HEK293 (cell line): ENCODE data around the gene KIAA1614.
"Not testable (repeated sequence)": the region's sequence is repeated elsewhere in the genome, so short reads cannot be mapped to it uniquely, and the experiment has no call there.

ENCODE experiments used
- CTCF ChIA-PET: fragments of 350-600 bp; formaldehyde crosslinking; extraction: SDS; loops from one replicate; lab custom pipeline; 2021; ENCODE audit warnings: antibody characterized with exemption; lab: Yijun Ruan, JAX
- POLR2A ChIA-PET: fragments of 300-600 bp; formaldehyde crosslinking; extraction: SDS; loops from one replicate; lab custom pipeline; 2020; ENCODE audit warnings: antibody characterized with exemption, inconsistent platforms; lab: Yijun Ruan, JAX
- H3K27ac ChIP-seq: fragments of 200-500 bp; sonication (Bioruptor generic); 2 replicates; pipeline ENCODE4 v1.5.1; 2014; ENCODE audit warnings: low read depth, low read length, control low read depth, inconsistent platforms; ENCODE audit errors: extremely low read depth
- H3K36me3 ChIP-seq, 2 experiments: fragments of 200-500 bp in 1 of 2; sonication (Bioruptor generic) in 1 of 2; 1 replicate in 1 of 2; 2 replicates in 1 of 2; pipeline ENCODE4 v1.5.1; 2014 to 2017; ENCODE audit warnings: inconsistent platforms in 2 of 2, low read length in 2 of 2; ENCODE audit not compliant: control insufficient read depth in 2 of 2, insufficient read depth in 1 of 2
- H3K4me1 ChIP-seq: fragments of 200-500 bp; sonication (Bioruptor generic); 2 replicates; pipeline ENCODE4 v1.5.1; 2014; ENCODE audit warnings: mild to moderate bottlenecking, low read length, inconsistent platforms; ENCODE audit not compliant: control insufficient read depth, insufficient read depth
- H3K4me3 ChIP-seq: 2 replicates; pipeline ENCODE4 v1.5.1; 2011; ENCODE audit warnings: low read depth, mild to moderate bottlenecking, control low read depth, low read length, moderate library complexity
- H3K9me3 ChIP-seq: fragments of 200-500 bp; sonication (Bioruptor generic); 2 replicates; pipeline ENCODE4 v1.5.1; 2014; ENCODE audit warnings: low read depth, low read length, inconsistent platforms; ENCODE audit not compliant: control insufficient read depth, insufficient read depth
- PRDM1 ChIP-seq: fragments of 450-650 bp; formaldehyde crosslinking; IDR thresholded peaks from 2 replicates; pipeline ENCODE4; 2016; ENCODE audit warnings: missing biosample characterization, missing genetic modification characterization
- SCRT2 ChIP-seq: fragments of 450-650 bp; formaldehyde crosslinking; IDR thresholded peaks from 2 replicates; pipeline ENCODE4 v1.5.1; 2016; ENCODE audit warnings: missing biosample characterization, missing genetic modification characterization
- SP3 ChIP-seq: fragments of 450-650 bp; formaldehyde crosslinking; IDR thresholded peaks from 2 replicates; pipeline ENCODE4 v1.5.1; 2016; ENCODE audit warnings: missing biosample characterization, missing genetic modification characterization
- ZFHX2 ChIP-seq: fragments of 450-650 bp; formaldehyde crosslinking; conservative IDR thresholded peaks from 2 replicates; pipeline ENCODE4 v1.5.1; 2016; ENCODE audit warnings: missing biosample characterization, missing genetic modification characterization
- ZNF133 ChIP-seq: fragments of 450-650 bp; formaldehyde crosslinking; IDR thresholded peaks from 2 replicates; pipeline ENCODE4 v1.5.1; 2016; ENCODE audit warnings: missing biosample characterization, missing genetic modification characterization
- ZNF19 ChIP-seq: fragments of 450-650 bp; formaldehyde crosslinking; IDR thresholded peaks from 2 replicates; pipeline ENCODE4; 2016; ENCODE audit warnings: missing biosample characterization, missing genetic modification characterization, low read depth
- ZNF214 ChIP-seq: fragments of 450-650 bp; formaldehyde crosslinking; IDR thresholded peaks from 2 replicates; pipeline ENCODE4 v1.5.1; 2017; ENCODE audit warnings: missing biosample characterization, mild to moderate bottlenecking, missing genetic modification characterization, borderline replicate concordance
- ZNF223 ChIP-seq: fragments of 450-650 bp; formaldehyde crosslinking; IDR thresholded peaks from 2 replicates; pipeline ENCODE4 v1.5.1; 2016; ENCODE audit warnings: missing biosample characterization, missing genetic modification characterization
- ZNF24 ChIP-seq: fragments of 450-650 bp; formaldehyde crosslinking; IDR thresholded peaks from 2 replicates; pipeline ENCODE4 v1.5.1; 2016; ENCODE audit warnings: missing biosample characterization, missing genetic modification characterization
- ZNF266 ChIP-seq: fragments of 450-650 bp; formaldehyde crosslinking; IDR thresholded peaks from 2 replicates; pipeline ENCODE4 v1.5.1; 2016; ENCODE audit warnings: missing biosample characterization, missing genetic modification characterization, low read depth
- ZNF571 ChIP-seq: fragments of 450-650 bp; formaldehyde crosslinking; IDR thresholded peaks from 2 replicates; pipeline ENCODE4 v1.5.0; 2017; ENCODE audit warnings: missing biosample characterization, missing genetic modification characterization
- ZNF585B ChIP-seq: fragments of 450-650 bp; formaldehyde crosslinking; IDR thresholded peaks from 2 replicates; pipeline ENCODE4 v1.5.1; 2016; ENCODE audit warnings: missing biosample characterization, missing genetic modification characterization
- ZNF600 ChIP-seq: fragments of 450-650 bp; formaldehyde crosslinking; IDR thresholded peaks from 2 replicates; pipeline ENCODE4 v1.5.1; 2016; ENCODE audit warnings: missing biosample characterization, missing genetic modification characterization
- ZNF830 ChIP-seq: fragments of 450-650 bp; IDR thresholded peaks from 2 replicates; pipeline ENCODE4 v1.5.0; 2018; ENCODE audit warnings: missing biosample characterization, missing genetic modification characterization, low read depth, mild to moderate bottlenecking, moderate library complexity
- TF ChIP-seq, protein P1 (sequence below): fragments of 450-650 bp; formaldehyde crosslinking; IDR thresholded peaks from 2 replicates; pipeline ENCODE4 v1.5.1; 2016; ENCODE audit warnings: missing biosample characterization, missing genetic modification characterization
- TF ChIP-seq, protein P2 (sequence below): fragments of 450-650 bp; formaldehyde crosslinking; IDR thresholded peaks from 2 replicates; pipeline ENCODE4 v1.5.1; 2017; ENCODE audit warnings: missing biosample characterization, missing genetic modification characterization
- TF ChIP-seq, protein P3 (sequence below): fragments of 450-650 bp; formaldehyde crosslinking; IDR thresholded peaks from 2 replicates; pipeline ENCODE4 v1.5.1; 2016; ENCODE audit warnings: missing biosample characterization, missing genetic modification characterization
- TF ChIP-seq, protein P4 (sequence below): fragments of 450-650 bp; formaldehyde crosslinking; IDR thresholded peaks from 2 replicates; pipeline ENCODE4 v1.5.1; 2016; ENCODE audit warnings: missing biosample characterization, missing genetic modification characterization, low read depth

KIAA1614 gene

DNA sequence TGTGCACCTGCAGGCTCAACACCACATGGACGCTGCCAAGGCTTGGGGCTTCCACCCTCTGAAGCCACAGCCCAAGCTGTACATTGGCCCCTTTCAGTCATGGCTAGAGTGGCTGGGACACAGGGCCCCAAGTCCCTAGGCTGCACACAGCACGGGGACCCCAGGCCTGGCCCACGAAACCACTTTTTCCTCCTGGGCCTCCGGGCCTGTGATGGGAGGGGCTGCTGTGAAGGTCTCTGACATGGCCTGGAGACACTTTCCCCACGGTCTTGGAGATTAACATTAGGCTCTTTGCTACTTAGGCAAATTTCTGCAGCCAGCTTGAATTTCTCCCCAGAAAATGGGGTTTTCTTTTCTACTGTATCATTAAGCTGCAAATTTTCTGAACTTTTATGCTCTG is 46.9 kb downstream of the KIAA1614 start:
- H3K9me3 ChIP-seq, H3K27ac ChIP-seq, H3K4me1 ChIP-seq, POLR2A ChIA-PET, H3K4me3 ChIP-seq: not testable (repeated sequence)
- peak; percentile 88 for TF ChIP-seq ZNF585B (tag by site-specific recombination)
- CTCF ChIA-PET: interaction anchor here (0.6 to 1.4 kb wide), 2 partner anchors 78 to 207 kb away, joined by 3 to 4 read pairs; no protein-coding TSS in a partner anchor
- peaks cover 0 to 26% of the 10 kb centered on the region in 2 experiments; a peak in 2 of 3 replicates for H3K36me3 ChIP-seq

DNA sequence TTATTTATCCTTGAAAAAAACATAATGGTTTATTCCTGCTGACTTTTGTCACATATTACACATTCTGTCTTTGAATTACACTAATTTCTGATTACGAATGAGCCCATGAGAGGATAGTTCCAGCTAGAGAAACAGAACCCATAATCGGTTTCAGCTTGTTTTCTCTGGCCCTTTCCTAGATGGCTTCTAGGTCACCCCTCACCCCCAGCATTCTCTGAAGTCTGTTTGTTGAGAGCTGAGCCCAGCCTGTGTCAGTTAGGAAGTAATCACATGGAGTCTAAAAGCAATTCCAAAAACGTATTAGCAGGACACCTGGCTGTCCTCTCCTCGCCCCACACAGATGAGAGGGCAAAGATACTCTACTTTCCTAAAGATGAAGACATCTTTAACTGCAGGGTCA is 48.9 kb downstream of the KIAA1614 start:
- Histone ChIP-seq H3K36me3 (peaks cover 0 to 27% of the 10 kb centered on the region in 2 experiments; a peak in 2 of 3 replicates), H3K4me1 (no peaks in the 10 kb centered on the region), H3K4me3 (no peak overlapping the region), H3K27ac (no peak overlapping the region), H3K9me3 (no peaks in the 10 kb centered on the region)
- TF ChIP-seq SCRT2 (tag by site-specific recombination): no peak
- no peak for TF ChIP-seq ZNF133 (tag by site-specific recombination)
- TF ChIP-seq, protein P1, sequence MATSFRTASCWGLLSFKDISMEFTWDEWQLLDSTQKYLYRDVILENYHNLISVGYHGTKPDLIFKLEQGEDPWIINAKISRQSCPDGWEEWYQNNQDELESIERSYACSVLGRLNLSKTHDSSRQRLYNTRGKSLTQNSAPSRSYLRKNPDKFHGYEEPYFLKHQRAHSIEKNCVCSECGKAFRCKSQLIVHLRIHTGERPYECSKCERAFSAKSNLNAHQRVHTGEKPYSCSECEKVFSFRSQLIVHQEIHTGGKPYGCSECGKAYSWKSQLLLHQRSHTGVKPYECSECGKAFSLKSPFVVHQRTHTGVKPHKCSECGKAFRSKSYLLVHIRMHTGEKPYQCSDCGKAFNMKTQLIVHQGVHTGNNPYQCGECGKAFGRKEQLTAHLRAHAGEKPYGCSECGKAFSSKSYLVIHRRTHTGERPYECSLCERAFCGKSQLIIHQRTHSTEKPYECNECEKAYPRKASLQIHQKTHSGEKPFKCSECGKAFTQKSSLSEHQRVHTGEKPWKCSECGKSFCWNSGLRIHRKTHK (tag by site-specific recombination): no peak
- no peak for TF ChIP-seq ZNF571
- ChIA-PET CTCF (interaction anchor here (0.9 kb wide), 1 partner anchor 36 kb away, joined by 4 read pairs; no protein-coding TSS in a partner anchor), POLR2A (no interaction called here)

DNA sequence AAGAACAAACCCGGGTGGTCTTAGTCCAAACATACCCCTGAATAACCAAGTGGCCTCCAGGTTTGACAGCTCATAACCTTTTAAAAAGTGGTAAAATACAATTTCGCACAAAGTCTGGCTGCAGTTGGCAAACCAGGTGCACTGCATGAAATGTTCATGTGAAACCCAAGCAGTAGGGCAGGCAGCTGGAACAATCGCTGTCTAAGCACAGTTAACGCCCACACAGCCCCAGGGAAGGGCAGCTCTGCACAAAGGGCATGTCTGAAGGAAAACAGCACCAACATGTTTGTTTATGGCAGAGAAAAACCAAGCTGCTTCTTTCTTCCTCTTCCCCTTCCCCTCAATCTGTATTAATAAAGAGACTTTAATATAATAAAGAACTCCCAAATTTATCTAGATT is 49.5 kb downstream of the KIAA1614 start:
- Histone ChIP-seq H3K4me3 (no peak overlapping the region), H3K9me3 (no peaks in the 10 kb centered on the region), H3K36me3 (peaks cover 0 to 30% of the 10 kb centered on the region in 2 experiments; a peak in 2 of 3 replicates), H3K4me1 (no peaks in the 10 kb centered on the region), H3K27ac (no peak overlapping the region)
- CTCF ChIA-PET: interaction anchor here (0.9 kb wide), 1 partner anchor 37 kb away, joined by 4 read pairs; no protein-coding TSS in a partner anchor
- POLR2A ChIA-PET: no interaction called here
- TF ChIP-seq ZNF214 (tag by site-specific recombination): no peak
- TF ChIP-seq ZFHX2: 0 out of 2 replicates have a peak, but pooled peaks have one; percentile 37

DNA sequence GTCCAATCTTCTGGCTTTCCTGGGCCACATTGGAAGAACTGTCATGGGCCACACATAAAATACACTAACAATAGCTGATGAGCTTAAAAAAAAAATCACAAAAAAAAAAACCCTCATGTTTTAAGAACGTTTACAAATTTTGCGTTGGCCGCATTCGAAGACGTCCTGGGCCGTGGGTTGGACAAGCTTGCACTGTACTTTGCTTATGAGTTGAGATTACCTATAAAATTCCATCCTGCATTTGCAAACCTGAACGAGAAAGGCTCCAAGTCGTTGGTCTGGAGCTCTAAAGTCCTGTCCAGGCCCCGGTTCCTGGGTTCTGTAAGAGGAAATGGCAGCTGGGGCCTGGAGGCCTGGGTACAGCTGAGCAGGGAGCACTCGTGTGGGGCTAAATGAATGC is 51.4 kb downstream of the KIAA1614 start:
- POLR2A ChIA-PET: interaction anchor here (0.7 kb wide), 1 partner anchor 73 kb away, joined by 3 read pairs; no protein-coding TSS in a partner anchor
- Histone ChIP-seq H3K9me3 (no peaks in the 10 kb centered on the region), H3K4me1 (no peaks in the 10 kb centered on the region), H3K36me3 (peaks cover 0 to 36% of the 10 kb centered on the region in 2 experiments; a peak in 2 of 3 replicates), H3K4me3 (no peak overlapping the region), H3K27ac (no peak overlapping the region)
- TF ChIP-seq, protein P2, sequence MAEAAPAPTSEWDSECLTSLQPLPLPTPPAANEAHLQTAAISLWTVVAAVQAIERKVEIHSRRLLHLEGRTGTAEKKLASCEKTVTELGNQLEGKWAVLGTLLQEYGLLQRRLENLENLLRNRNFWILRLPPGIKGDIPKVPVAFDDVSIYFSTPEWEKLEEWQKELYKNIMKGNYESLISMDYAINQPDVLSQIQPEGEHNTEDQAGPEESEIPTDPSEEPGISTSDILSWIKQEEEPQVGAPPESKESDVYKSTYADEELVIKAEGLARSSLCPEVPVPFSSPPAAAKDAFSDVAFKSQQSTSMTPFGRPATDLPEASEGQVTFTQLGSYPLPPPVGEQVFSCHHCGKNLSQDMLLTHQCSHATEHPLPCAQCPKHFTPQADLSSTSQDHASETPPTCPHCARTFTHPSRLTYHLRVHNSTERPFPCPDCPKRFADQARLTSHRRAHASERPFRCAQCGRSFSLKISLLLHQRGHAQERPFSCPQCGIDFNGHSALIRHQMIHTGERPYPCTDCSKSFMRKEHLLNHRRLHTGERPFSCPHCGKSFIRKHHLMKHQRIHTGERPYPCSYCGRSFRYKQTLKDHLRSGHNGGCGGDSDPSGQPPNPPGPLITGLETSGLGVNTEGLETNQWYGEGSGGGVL (tag by site-specific recombination): no peak
- no peak for TF ChIP-seq ZNF19
- TF ChIP-seq SP3 (tag by site-specific recombination): no peak
- TF ChIP-seq ZNF24 (tag by site-specific recombination): no peak
- no peak for TF ChIP-seq ZNF223 (tag by site-specific recombination)
- TF ChIP-seq, protein P3, sequence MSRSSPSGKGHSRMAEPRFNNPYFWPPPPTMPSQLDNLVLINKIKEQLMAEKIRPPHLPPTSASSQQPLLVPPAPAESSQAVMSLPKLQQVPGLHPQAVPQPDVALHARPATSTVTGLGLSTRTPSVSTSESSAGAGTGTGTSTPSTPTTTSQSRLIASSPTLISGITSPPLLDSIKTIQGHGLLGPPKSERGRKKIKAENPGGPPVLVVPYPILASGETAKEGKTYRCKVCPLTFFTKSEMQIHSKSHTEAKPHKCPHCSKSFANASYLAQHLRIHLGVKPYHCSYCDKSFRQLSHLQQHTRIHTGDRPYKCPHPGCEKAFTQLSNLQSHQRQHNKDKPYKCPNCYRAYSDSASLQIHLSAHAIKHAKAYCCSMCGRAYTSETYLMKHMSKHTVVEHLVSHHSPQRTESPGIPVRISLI (tag by site-specific recombination): no peak
- TF ChIP-seq ZNF266 (tag by site-specific recombination): no peak
- no peak for TF ChIP-seq PRDM1 (tag by site-specific recombination)
- no peak for TF ChIP-seq ZNF600 (tag by site-specific recombination)
- TF ChIP-seq ZNF830 (tag by site-specific recombination): no peak
- TF ChIP-seq, protein P4, sequence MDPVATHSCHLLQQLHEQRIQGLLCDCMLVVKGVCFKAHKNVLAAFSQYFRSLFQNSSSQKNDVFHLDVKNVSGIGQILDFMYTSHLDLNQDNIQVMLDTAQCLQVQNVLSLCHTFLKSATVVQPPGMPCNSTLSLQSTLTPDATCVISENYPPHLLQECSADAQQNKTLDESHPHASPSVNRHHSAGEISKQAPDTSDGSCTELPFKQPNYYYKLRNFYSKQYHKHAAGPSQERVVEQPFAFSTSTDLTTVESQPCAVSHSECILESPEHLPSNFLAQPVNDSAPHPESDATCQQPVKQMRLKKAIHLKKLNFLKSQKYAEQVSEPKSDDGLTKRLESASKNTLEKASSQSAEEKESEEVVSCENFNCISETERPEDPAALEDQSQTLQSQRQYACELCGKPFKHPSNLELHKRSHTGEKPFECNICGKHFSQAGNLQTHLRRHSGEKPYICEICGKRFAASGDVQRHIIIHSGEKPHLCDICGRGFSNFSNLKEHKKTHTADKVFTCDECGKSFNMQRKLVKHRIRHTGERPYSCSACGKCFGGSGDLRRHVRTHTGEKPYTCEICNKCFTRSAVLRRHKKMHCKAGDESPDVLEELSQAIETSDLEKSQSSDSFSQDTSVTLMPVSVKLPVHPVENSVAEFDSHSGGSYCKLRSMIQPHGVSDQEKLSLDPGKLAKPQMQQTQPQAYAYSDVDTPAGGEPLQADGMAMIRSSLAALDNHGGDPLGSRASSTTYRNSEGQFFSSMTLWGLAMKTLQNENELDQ (tag by site-specific recombination): no peak
- TF ChIP-seq, all 188 proteins: peak for 0
- CTCF ChIA-PET: interaction anchor here (0.6 to 0.7 kb wide), 2 partner anchors 449 to 543 kb away, joined by 3 to 5 read pairs; no protein-coding TSS in a partner anchor
